Measurements from ENCODE around the gene VCL. TPM values are rescaled to one million over a fixed set of nuclear protein-coding genes. Genes with fewer than 3 reads are reported as not detected.

Gene VCL
- total RNA-seq, 1 experiment from 2014 or later, result 495 TPM

GRCh38 chr10:74150204-74150989 lies 152.5 kb downstream of the VCL start, which contains the start of gene AP3M1:
AP3M1 (minus strand) TSS chr10:74150828; CDS start chr10:74138379, 12,449 bp downstream.
- no peaks in the 10 kb centered on the region for H3K9me3 ChIP-seq (ENCODE audit: control insufficient read depth, insufficient read depth, low read depth, low read length)
- peak within 1 kb of the TSS; percentile 88 to 97 for H3K4me3 ChIP-seq (ENCODE audit: low read depth in 2 of 2, low read length in 2 of 2)
- BruUV-seq (replicated peaks), result no TSS peak
- H3K4me1 ChIP-seq (ENCODE audit: control insufficient read depth, insufficient read depth, low read length), result peaks cover 38% of the 10 kb centered on the region
- POLR2A ChIA-PET, result interaction anchor here (0.6 to 0.8 kb wide), 2 partner anchors 26 to 28 kb away, joined by 3 to 6 read pairs; no protein-coding TSS in a partner anchor
- ATAC-seq (peak; percentile 82), DNase-seq (ENCODE audit: low read depth, low spot score) (peak; percentile 8)
- H3K36me3 ChIP-seq (ENCODE audit: control insufficient read depth, insufficient read depth, low read length), result peaks cover 3% of the 10 kb centered on the region; the same call in 1 of the 2 replicates
- CTCF ChIA-PET, result interaction anchor here (1.0 kb wide), 1 partner anchor 84 kb away, joined by 3 read pairs; no protein-coding TSS in a partner anchor
- TF ChIP-seq, protein P1, sequence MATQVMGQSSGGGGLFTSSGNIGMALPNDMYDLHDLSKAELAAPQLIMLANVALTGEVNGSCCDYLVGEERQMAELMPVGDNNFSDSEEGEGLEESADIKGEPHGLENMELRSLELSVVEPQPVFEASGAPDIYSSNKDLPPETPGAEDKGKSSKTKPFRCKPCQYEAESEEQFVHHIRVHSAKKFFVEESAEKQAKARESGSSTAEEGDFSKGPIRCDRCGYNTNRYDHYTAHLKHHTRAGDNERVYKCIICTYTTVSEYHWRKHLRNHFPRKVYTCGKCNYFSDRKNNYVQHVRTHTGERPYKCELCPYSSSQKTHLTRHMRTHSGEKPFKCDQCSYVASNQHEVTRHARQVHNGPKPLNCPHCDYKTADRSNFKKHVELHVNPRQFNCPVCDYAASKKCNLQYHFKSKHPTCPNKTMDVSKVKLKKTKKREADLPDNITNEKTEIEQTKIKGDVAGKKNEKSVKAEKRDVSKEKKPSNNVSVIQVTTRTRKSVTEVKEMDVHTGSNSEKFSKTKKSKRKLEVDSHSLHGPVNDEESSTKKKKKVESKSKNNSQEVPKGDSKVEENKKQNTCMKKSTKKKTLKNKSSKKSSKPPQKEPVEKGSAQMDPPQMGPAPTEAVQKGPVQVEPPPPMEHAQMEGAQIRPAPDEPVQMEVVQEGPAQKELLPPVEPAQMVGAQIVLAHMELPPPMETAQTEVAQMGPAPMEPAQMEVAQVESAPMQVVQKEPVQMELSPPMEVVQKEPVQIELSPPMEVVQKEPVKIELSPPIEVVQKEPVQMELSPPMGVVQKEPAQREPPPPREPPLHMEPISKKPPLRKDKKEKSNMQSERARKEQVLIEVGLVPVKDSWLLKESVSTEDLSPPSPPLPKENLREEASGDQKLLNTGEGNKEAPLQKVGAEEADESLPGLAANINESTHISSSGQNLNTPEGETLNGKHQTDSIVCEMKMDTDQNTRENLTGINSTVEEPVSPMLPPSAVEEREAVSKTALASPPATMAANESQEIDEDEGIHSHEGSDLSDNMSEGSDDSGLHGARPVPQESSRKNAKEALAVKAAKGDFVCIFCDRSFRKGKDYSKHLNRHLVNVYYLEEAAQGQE (IDR thresholded peaks at IDR 0.05; ENCODE audit: insufficient read depth in 1 of 2, low read depth in 2 of 2, low read length in 1 of 2), result no peak
- TF ChIP-seq POLR2AphosphoS5 (IDR thresholded peaks at IDR 0.05; ENCODE audit: low read depth, low read length) (no peak; the same call in 1 of the 2 replicates), TCF7L2 (IDR thresholded peaks at IDR 0.05; ENCODE audit: low read depth, low read length) (peak; percentile 100), SIN3A (IDR thresholded peaks at IDR 0.05; ENCODE audit: borderline replicate concordance, insufficient read depth, low read depth, low read length) (0 out of 2 replicates have a peak, but pooled peaks have one; percentile 46)
- H3K27me3 ChIP-seq (ENCODE audit: control insufficient read depth, insufficient read depth, low read length), result no peaks in the 10 kb centered on the region
- H3K27ac ChIP-seq (ENCODE audit: low read length), result peak within 1 kb of the TSS; percentile 96
- in situ Hi-C loops (cut with HindIII; ENCODE audit: low pct_unique_long_range_greater_than_20kb, low sequenced_read_pairs), result no loop called here
- intact Hi-C loops (cut with micrococcal nuclease; ENCODE audit: unreplicated experiment), result no loop called here

- no peaks in the 10 kb centered on the region for H3K27me3 ChIP-seq (ENCODE audit: control insufficient read depth, insufficient read depth, low read length)
- peak within 1 kb of the TSS; percentile 96 for H3K27ac ChIP-seq (ENCODE audit: low read length)
- peak; percentile 97 for DNase-seq (ENCODE audit: low read depth, low spot score)
- peak within 1 kb of the TSS; percentile 88 to 97 for H3K4me3 ChIP-seq (ENCODE audit: low read depth in 2 of 2, low read length in 2 of 2)
- in situ Hi-C loops (cut with HindIII; ENCODE audit: low pct_unique_long_range_greater_than_20kb, low sequenced_read_pairs) (no loop called here), intact Hi-C loops (cut with micrococcal nuclease; ENCODE audit: unreplicated experiment) (no loop called here)
- H3K36me3 ChIP-seq (ENCODE audit: control insufficient read depth, insufficient read depth, low read length), result peaks cover 3% of the 10 kb centered on the region; the same call in 1 of the 2 replicates
- TF ChIP-seq SIN3A (IDR thresholded peaks at IDR 0.05; ENCODE audit: borderline replicate concordance, insufficient read depth, low read depth, low read length) (peak; percentile 77; the same call in 1 of the 2 replicates), TCF7L2 (IDR thresholded peaks at IDR 0.05; ENCODE audit: low read depth, low read length) (no peak; the same call in none of the 2 replicates), POLR2AphosphoS5 (IDR thresholded peaks at IDR 0.05; ENCODE audit: low read depth, low read length) (peak; percentile 35; the same call in 1 of the 2 replicates)
- TF ChIP-seq, protein P1 (IDR thresholded peaks at IDR 0.05; ENCODE audit: insufficient read depth in 1 of 2, low read depth in 2 of 2, low read length in 1 of 2), result no peak
- TF ChIP-seq, protein P2, sequence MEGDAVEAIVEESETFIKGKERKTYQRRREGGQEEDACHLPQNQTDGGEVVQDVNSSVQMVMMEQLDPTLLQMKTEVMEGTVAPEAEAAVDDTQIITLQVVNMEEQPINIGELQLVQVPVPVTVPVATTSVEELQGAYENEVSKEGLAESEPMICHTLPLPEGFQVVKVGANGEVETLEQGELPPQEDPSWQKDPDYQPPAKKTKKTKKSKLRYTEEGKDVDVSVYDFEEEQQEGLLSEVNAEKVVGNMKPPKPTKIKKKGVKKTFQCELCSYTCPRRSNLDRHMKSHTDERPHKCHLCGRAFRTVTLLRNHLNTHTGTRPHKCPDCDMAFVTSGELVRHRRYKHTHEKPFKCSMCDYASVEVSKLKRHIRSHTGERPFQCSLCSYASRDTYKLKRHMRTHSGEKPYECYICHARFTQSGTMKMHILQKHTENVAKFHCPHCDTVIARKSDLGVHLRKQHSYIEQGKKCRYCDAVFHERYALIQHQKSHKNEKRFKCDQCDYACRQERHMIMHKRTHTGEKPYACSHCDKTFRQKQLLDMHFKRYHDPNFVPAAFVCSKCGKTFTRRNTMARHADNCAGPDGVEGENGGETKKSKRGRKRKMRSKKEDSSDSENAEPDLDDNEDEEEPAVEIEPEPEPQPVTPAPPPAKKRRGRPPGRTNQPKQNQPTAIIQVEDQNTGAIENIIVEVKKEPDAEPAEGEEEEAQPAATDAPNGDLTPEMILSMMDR (IDR thresholded peaks at IDR 0.05), result no peak
- H3K9me3 ChIP-seq (ENCODE audit: control insufficient read depth, insufficient read depth, low read depth, low read length), result no peaks in the 10 kb centered on the region
- POLR2A ChIA-PET, result interaction anchor here (0.8 kb wide), 1 partner anchor 28 kb away, joined by 6 read pairs; no protein-coding TSS in a partner anchor
- CTCF ChIA-PET, result interaction anchor here (1.0 kb wide), 1 partner anchor 83 kb away, joined by 3 read pairs; no protein-coding TSS in a partner anchor
- no TSS peak for BruUV-seq (replicated peaks)
- H3K4me1 ChIP-seq (ENCODE audit: control insufficient read depth, insufficient read depth, low read length), result peaks cover 30% of the 10 kb centered on the region
- peak; percentile 96 for ATAC-seq
Observed at GRCh38 chr10:74150990-74151878, 153.3 kb downstream of the VCL start, which contains the start of gene ADK. ADK (plus strand) TSS chr10:74151221; CDS start chr10:74151279, 58 bp downstream.

Measured in Panc1 (cell line).